Lower leg skin (tissue), 3 donors: ENCODE results near the gene PCDH12.

Experiments
- CTCF ChIP-seq, 3 donors: fragments of 450-650 bp; IDR thresholded peaks; one replicate each; pipeline ENCODE4 v1.5.1; 2016; ENCODE audit warnings: antibody characterized with exemption in 3 of 3, mild to moderate bottlenecking in 3 of 3, moderate library complexity in 2 of 3
- POLR2A ChIP-seq, 2 donors: fragments of 450-650 bp; IDR thresholded peaks; one replicate each; pipeline ENCODE4 v1.6.1; 2016 to 2017; ENCODE audit warnings: antibody characterized with exemption in 2 of 2, mild to moderate bottlenecking in 1 of 2, moderate library complexity in 1 of 2

GRCh38 chr5:141904551-141904950, 53.5 kb downstream of the PCDH12 start:
- TF ChIP-seq CTCF (IDR thresholded peaks at IDR 0.05), result no peak
- TF ChIP-seq POLR2A (IDR thresholded peaks at IDR 0.05), result no peak
